HCT116 (cell line): ENCODE data around the gene APBB2.
A peak's percentile ranks its signal among the peaks of the same experiment; 100 is the strongest.

Experiments
- CEBPB ChIP-seq: IDR thresholded peaks from 2 replicates; pipeline ENCODE4 v1.6.1; 2012; ENCODE audit warnings: low read depth
- CTCF ChIP-seq, 3 experiments: fragments of 200-600 bp in 1 of 3; sonication (generic) in 1 of 3; IDR thresholded peaks in 2 of 3; conservative IDR thresholded peaks in 1 of 3; 2 replicates each; pipeline ENCODE4 v1.5.1; 2012 to 2017; ENCODE audit warnings: low read depth in 2 of 3, low read length in 2 of 3, antibody characterized with exemption in 1 of 3, borderline replicate concordance in 1 of 3, control low read depth in 1 of 3, mild to moderate bottlenecking in 1 of 3, mixed read lengths in 1 of 3, mixed run types in 1 of 3, moderate library complexity in 1 of 3; ENCODE audit not compliant: insufficient read depth in 1 of 3
- EZH2 ChIP-seq: fragments of 200-600 bp; sonication (generic); IDR thresholded peaks from 2 replicates; pipeline ENCODE4 v1.6.1; 2017; ENCODE audit warnings: antibody characterized with exemption, mixed run types
- POLR2A ChIP-seq: IDR thresholded peaks from 2 replicates; pipeline ENCODE4 v1.7.0; 2011; ENCODE audit warnings: borderline replicate concordance; ENCODE audit not compliant: insufficient read depth, insufficient read length; ENCODE audit errors: extremely low read depth
- POLR2AphosphoS5 ChIP-seq: IDR thresholded peaks from 2 replicates; pipeline ENCODE4 v1.6.1; 2011; ENCODE audit warnings: mild to moderate bottlenecking, low read depth, low read length, moderate library complexity
- RAD21 ChIP-seq: IDR thresholded peaks from 2 replicates; pipeline ENCODE4 v1.6.1; 2012; ENCODE audit warnings: low read depth, mild to moderate bottlenecking
- SRF ChIP-seq: IDR thresholded peaks from 2 replicates; pipeline ENCODE4 v1.6.1; 2012; ENCODE audit warnings: low read depth
- YY1 ChIP-seq: IDR thresholded peaks from 2 replicates; pipeline ENCODE4 v1.6.1; 2011; ENCODE audit warnings: low read length, low read depth, moderate library complexity, mild to moderate bottlenecking; ENCODE audit not compliant: insufficient replicate concordance; ENCODE audit errors: extremely low read depth
- TF ChIP-seq, protein P1 (sequence below): IDR thresholded peaks from 2 replicates; pipeline ENCODE4 v1.6.1; 2012
- TF ChIP-seq, protein P2 (sequence below): IDR thresholded peaks from 2 replicates; pipeline ENCODE4 v1.6.1; 2012; ENCODE audit warnings: low read depth

DNA sequence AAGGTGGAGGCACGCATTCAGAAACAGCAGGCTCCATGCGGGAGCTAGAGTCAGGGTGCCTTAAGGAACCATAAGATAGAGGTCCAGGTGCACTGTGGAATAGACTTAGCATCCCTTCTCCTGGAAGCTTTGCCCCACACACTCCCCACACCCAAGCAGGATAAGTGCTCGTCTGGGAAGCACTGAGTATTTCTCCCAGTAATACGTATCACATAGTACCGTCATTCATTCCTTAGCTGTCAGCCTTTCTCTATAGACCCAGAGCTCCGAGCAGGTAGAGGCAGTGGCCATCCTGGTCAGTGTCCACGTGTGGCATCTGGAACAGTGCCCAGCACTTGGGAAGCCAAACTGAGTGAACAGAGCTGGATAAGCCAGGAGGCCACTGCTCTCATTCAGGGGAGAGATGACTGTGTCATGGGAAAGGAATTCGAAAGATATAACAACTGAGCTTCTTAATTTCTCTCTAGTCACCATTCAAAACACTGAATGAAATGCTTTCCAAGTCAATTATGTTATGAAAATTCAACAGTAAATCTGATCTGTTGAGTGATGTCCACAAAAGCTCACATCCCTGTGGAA lies 9.9 kb downstream of the APBB2 start:
- TF ChIP-seq CTCF (IDR thresholded peaks at IDR 0.05 in 2 of 3, conservative IDR thresholded peaks at IDR 0.05 in 1 of 3; ENCODE audit: borderline replicate concordance in 1 of 3, insufficient read depth in 1 of 3, low read depth in 2 of 3, low read length in 2 of 3) (no peak), EZH2 (no peak), CEBPB (no peak), POLR2A (no peak), RAD21 (peak; percentile 17; the same call in 1 of the 2 replicates), POLR2AphosphoS5 (peak; percentile 33; the same call in 1 of the 2 replicates), YY1 (no peak), SRF (no peak)
- TF ChIP-seq, protein P1, sequence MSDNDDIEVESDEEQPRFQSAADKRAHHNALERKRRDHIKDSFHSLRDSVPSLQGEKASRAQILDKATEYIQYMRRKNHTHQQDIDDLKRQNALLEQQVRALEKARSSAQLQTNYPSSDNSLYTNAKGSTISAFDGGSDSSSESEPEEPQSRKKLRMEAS = peak; percentile 87
- TF ChIP-seq, protein P2, sequence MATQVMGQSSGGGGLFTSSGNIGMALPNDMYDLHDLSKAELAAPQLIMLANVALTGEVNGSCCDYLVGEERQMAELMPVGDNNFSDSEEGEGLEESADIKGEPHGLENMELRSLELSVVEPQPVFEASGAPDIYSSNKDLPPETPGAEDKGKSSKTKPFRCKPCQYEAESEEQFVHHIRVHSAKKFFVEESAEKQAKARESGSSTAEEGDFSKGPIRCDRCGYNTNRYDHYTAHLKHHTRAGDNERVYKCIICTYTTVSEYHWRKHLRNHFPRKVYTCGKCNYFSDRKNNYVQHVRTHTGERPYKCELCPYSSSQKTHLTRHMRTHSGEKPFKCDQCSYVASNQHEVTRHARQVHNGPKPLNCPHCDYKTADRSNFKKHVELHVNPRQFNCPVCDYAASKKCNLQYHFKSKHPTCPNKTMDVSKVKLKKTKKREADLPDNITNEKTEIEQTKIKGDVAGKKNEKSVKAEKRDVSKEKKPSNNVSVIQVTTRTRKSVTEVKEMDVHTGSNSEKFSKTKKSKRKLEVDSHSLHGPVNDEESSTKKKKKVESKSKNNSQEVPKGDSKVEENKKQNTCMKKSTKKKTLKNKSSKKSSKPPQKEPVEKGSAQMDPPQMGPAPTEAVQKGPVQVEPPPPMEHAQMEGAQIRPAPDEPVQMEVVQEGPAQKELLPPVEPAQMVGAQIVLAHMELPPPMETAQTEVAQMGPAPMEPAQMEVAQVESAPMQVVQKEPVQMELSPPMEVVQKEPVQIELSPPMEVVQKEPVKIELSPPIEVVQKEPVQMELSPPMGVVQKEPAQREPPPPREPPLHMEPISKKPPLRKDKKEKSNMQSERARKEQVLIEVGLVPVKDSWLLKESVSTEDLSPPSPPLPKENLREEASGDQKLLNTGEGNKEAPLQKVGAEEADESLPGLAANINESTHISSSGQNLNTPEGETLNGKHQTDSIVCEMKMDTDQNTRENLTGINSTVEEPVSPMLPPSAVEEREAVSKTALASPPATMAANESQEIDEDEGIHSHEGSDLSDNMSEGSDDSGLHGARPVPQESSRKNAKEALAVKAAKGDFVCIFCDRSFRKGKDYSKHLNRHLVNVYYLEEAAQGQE = no peak
